H1 (cell line): ENCODE measurements around the gene IKZF2. TPM values are rescaled to one million over a fixed set of nuclear protein-coding genes. Genes with fewer than 3 reads are reported as not detected.

Experiments used
- BRCA1 ChIP-seq: IDR thresholded peaks from 2 replicates; pipeline ENCODE4 v1.6.1; 2012; ENCODE audit warnings: low read depth, low read length, improper control_type of control experiment
- HDAC2 ChIP-seq, 2 experiments: fragments of 300-600 bp in 1 of 2; sonication (generic) in 1 of 2; IDR thresholded peaks; 2 replicates each; pipeline ENCODE4 v1.6.1; 2011 to 2012; ENCODE audit warnings: low read depth in 2 of 2, low read length in 2 of 2, mild to moderate bottlenecking in 2 of 2, moderate library complexity in 2 of 2, borderline replicate concordance in 1 of 2, inconsistent platforms in 1 of 2
- RAD21 ChIP-seq, 2 experiments: IDR thresholded peaks in 1 of 2; conservative IDR thresholded peaks in 1 of 2; 2 replicates each; pipeline ENCODE4 v1.6.1; 2011; ENCODE audit warnings: low read depth in 2 of 2, low read length in 2 of 2, improper control_type of control experiment in 1 of 2, inconsistent platforms in 1 of 2, mild to moderate bottlenecking in 1 of 2, moderate library complexity in 1 of 2
- polyA plus RNA-seq, 7 experiments: library from polyadenylated mRNA; depleted of rRNA in 3 of 7; stranded (reverse) in 5 of 7; unstranded in 2 of 7; fragments of >200 nt in 5 of 7; fragments of 200-250 nt in 2 of 7; gene quantifications; 1 replicate in 5 of 7; 2 replicates in 1 of 7; 4 replicates in 1 of 7; pipeline versions ENCODE4 v1.2.1 to v1.2.3, GENCODE V29; 2011 to 2013; ENCODE audit warnings: missing spikeins in 2 of 7, mixed read lengths in 2 of 7
- total RNA-seq: library from RNA; stranded (reverse); fragmentation: NEBNext Ultra II Directional; extraction: Animal tissue kit (Norgen Biotek cat#: 25700); gene quantifications from 2 replicates; pipeline ENCODE4 v1.2.1, GENCODE V29; 2021
- TF ChIP-seq, protein P1 (sequence below): fragments of 300-600 bp; sonication (generic); IDR thresholded peaks from 2 replicates; pipeline ENCODE4 v1.7.1; 2012; ENCODE audit warnings: low read length, moderate library complexity, mild to moderate bottlenecking, inconsistent platforms; ENCODE audit not compliant: insufficient replicate concordance
- TF ChIP-seq, protein P2 (sequence below), 3 experiments: IDR thresholded peaks; 1 replicate in 2 of 3; 2 replicates in 1 of 3; pipeline versions ENCODE4 v1.5.1 to v1.6.1; 2011; ENCODE audit warnings: low read length in 3 of 3, mild to moderate bottlenecking in 3 of 3, inconsistent platforms in 2 of 3, low read depth in 1 of 3, moderate library complexity in 1 of 3; ENCODE audit not compliant: insufficient read depth in 1 of 3; ENCODE audit errors: control extremely low read depth in 1 of 3

IKZF2 gene
- total and polyA plus RNA-seq, 2 of the 8 experiments (the other 6 are each of a cell fraction or from before 2014, with no cell fraction given), result 1.7 to 4.4 TPM

DNA sequence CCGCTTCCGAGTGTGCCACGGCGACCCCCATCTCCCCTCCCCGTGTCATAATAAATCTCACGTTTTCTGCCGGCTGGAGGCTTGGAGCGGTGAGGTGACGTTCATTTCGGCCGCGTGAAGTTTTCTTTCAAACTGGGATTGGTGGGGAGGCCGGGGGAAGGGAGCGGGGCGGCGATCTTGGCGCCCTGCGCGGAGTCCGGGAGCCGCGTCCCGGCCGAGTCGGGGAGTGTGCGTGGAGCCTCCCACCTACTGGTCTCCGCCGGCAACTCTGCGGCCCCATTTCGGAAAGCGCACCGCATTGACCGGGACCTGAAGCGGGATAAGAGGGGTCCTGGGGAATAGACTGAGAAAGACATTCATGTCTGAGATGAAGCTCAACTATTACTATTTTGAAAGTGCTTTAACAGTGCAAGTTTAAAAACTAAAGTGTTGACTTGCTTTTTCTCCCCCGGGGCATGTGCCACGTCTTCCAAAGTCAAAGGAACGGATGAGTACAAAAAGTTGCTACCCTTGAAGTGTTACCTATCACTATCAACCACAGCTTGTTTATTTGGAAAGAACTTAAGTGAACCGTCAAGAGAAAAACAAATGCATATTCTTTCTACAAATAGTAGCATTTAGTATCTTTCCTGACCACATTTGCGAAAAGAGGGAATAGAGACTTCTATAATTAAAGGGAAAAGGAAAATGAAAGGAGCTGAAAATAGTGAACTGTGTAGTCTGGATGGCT, 818 bp upstream of the IKZF2 start (continued):
- TF ChIP-seq, protein P1, sequence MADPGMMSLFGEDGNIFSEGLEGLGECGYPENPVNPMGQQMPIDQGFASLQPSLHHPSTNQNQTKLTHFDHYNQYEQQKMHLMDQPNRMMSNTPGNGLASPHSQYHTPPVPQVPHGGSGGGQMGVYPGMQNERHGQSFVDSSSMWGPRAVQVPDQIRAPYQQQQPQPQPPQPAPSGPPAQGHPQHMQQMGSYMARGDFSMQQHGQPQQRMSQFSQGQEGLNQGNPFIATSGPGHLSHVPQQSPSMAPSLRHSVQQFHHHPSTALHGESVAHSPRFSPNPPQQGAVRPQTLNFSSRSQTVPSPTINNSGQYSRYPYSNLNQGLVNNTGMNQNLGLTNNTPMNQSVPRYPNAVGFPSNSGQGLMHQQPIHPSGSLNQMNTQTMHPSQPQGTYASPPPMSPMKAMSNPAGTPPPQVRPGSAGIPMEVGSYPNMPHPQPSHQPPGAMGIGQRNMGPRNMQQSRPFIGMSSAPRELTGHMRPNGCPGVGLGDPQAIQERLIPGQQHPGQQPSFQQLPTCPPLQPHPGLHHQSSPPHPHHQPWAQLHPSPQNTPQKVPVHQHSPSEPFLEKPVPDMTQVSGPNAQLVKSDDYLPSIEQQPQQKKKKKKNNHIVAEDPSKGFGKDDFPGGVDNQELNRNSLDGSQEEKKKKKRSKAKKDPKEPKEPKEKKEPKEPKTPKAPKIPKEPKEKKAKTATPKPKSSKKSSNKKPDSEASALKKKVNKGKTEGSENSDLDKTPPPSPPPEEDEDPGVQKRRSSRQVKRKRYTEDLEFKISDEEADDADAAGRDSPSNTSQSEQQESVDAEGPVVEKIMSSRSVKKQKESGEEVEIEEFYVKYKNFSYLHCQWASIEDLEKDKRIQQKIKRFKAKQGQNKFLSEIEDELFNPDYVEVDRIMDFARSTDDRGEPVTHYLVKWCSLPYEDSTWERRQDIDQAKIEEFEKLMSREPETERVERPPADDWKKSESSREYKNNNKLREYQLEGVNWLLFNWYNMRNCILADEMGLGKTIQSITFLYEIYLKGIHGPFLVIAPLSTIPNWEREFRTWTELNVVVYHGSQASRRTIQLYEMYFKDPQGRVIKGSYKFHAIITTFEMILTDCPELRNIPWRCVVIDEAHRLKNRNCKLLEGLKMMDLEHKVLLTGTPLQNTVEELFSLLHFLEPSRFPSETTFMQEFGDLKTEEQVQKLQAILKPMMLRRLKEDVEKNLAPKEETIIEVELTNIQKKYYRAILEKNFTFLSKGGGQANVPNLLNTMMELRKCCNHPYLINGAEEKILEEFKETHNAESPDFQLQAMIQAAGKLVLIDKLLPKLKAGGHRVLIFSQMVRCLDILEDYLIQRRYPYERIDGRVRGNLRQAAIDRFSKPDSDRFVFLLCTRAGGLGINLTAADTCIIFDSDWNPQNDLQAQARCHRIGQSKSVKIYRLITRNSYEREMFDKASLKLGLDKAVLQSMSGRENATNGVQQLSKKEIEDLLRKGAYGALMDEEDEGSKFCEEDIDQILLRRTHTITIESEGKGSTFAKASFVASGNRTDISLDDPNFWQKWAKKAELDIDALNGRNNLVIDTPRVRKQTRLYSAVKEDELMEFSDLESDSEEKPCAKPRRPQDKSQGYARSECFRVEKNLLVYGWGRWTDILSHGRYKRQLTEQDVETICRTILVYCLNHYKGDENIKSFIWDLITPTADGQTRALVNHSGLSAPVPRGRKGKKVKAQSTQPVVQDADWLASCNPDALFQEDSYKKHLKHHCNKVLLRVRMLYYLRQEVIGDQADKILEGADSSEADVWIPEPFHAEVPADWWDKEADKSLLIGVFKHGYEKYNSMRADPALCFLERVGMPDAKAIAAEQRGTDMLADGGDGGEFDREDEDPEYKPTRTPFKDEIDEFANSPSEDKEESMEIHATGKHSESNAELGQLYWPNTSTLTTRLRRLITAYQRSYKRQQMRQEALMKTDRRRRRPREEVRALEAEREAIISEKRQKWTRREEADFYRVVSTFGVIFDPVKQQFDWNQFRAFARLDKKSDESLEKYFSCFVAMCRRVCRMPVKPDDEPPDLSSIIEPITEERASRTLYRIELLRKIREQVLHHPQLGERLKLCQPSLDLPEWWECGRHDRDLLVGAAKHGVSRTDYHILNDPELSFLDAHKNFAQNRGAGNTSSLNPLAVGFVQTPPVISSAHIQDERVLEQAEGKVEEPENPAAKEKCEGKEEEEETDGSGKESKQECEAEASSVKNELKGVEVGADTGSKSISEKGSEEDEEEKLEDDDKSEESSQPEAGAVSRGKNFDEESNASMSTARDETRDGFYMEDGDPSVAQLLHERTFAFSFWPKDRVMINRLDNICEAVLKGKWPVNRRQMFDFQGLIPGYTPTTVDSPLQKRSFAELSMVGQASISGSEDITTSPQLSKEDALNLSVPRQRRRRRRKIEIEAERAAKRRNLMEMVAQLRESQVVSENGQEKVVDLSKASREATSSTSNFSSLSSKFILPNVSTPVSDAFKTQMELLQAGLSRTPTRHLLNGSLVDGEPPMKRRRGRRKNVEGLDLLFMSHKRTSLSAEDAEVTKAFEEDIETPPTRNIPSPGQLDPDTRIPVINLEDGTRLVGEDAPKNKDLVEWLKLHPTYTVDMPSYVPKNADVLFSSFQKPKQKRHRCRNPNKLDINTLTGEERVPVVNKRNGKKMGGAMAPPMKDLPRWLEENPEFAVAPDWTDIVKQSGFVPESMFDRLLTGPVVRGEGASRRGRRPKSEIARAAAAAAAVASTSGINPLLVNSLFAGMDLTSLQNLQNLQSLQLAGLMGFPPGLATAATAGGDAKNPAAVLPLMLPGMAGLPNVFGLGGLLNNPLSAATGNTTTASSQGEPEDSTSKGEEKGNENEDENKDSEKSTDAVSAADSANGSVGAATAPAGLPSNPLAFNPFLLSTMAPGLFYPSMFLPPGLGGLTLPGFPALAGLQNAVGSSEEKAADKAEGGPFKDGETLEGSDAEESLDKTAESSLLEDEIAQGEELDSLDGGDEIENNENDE, result no peak
- TF ChIP-seq, protein P2, sequence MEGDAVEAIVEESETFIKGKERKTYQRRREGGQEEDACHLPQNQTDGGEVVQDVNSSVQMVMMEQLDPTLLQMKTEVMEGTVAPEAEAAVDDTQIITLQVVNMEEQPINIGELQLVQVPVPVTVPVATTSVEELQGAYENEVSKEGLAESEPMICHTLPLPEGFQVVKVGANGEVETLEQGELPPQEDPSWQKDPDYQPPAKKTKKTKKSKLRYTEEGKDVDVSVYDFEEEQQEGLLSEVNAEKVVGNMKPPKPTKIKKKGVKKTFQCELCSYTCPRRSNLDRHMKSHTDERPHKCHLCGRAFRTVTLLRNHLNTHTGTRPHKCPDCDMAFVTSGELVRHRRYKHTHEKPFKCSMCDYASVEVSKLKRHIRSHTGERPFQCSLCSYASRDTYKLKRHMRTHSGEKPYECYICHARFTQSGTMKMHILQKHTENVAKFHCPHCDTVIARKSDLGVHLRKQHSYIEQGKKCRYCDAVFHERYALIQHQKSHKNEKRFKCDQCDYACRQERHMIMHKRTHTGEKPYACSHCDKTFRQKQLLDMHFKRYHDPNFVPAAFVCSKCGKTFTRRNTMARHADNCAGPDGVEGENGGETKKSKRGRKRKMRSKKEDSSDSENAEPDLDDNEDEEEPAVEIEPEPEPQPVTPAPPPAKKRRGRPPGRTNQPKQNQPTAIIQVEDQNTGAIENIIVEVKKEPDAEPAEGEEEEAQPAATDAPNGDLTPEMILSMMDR (IDR thresholded peaks at IDR 0.05; ENCODE audit: control extremely low read depth in 1 of 3, insufficient read depth in 1 of 3, low read depth in 1 of 3, low read length in 3 of 3), result peak in 2 of 3 experiments; percentile 2 to 11; a peak in 3 of 4 replicates
- TF ChIP-seq BRCA1, result no peak
- TF ChIP-seq RAD21 (IDR thresholded peaks at IDR 0.05 in 1 of 2, conservative IDR thresholded peaks at IDR 0.05 in 1 of 2; ENCODE audit: low read depth in 2 of 2, low read length in 2 of 2), result peak; percentile 15 to 29; a peak in 2 of 4 replicates
- peak in 1 of 2 experiments; percentile 42; a peak in 1 of 4 replicates for TF ChIP-seq HDAC2 (IDR thresholded peaks at IDR 0.05; ENCODE audit: borderline replicate concordance in 1 of 2, low read depth in 2 of 2, low read length in 2 of 2)
